K562 (cell line): ENCODE data around the gene SLC20A1.

Experiments
- EGR1 ChIP-seq: fragments of 450-650 bp; conservative IDR thresholded peaks from 2 replicates; pipeline ENCODE4 v1.6.1; 2017; ENCODE audit warnings: mild to moderate bottlenecking
- EZH2 ChIP-seq: IDR thresholded peaks from 2 replicates; pipeline ENCODE4 v1.6.1; 2012; ENCODE audit warnings: low read depth, mild to moderate bottlenecking, inconsistent platforms, low read length, borderline replicate concordance
- FOXM1 ChIP-seq, 2 experiments: fragments of 450-650 bp in 1 of 2; sonication (generic) in 1 of 2; formaldehyde crosslinking in 1 of 2; IDR thresholded peaks; 2 replicates each; pipeline versions ENCODE4 v1.6.1 to v1.9.0; 2017 to 2022; ENCODE audit warnings: low read depth in 2 of 2, mild to moderate bottlenecking in 2 of 2, missing genetic modification reagents in 1 of 2, moderate library complexity in 1 of 2
- HDAC2 ChIP-seq: fragments of 450-650 bp; IDR thresholded peaks from 2 replicates; pipeline ENCODE4 v1.6.1; 2016; ENCODE audit warnings: mild to moderate bottlenecking
- ZNF347 ChIP-seq: fragments of 450-650 bp; formaldehyde crosslinking; IDR thresholded peaks from 2 replicates; pipeline ENCODE4 v1.4.0; 2020; ENCODE audit warnings: low read depth, mild to moderate bottlenecking, moderate library complexity
- ZZZ3 ChIP-seq: fragments of 450-650 bp; IDR thresholded peaks from 2 replicates; pipeline ENCODE4 v1.6.1; 2016; ENCODE audit warnings: antibody characterized with exemption, mild to moderate bottlenecking, moderate library complexity
- TF ChIP-seq, protein P1 (sequence below): sonication (generic); formaldehyde crosslinking; IDR thresholded peaks from 2 replicates; pipeline ENCODE4 v1.8.1; 2022; ENCODE audit warnings: missing genetic modification reagents
- TF ChIP-seq, protein P2 (sequence below): fragments of 250-450 bp; sonication (Bioruptor Pico); IDR thresholded peaks from 2 replicates; pipeline ENCODE4 v1.8.0; 2021; ENCODE audit warnings: moderate library complexity, mild to moderate bottlenecking, inconsistent platforms

DNA sequence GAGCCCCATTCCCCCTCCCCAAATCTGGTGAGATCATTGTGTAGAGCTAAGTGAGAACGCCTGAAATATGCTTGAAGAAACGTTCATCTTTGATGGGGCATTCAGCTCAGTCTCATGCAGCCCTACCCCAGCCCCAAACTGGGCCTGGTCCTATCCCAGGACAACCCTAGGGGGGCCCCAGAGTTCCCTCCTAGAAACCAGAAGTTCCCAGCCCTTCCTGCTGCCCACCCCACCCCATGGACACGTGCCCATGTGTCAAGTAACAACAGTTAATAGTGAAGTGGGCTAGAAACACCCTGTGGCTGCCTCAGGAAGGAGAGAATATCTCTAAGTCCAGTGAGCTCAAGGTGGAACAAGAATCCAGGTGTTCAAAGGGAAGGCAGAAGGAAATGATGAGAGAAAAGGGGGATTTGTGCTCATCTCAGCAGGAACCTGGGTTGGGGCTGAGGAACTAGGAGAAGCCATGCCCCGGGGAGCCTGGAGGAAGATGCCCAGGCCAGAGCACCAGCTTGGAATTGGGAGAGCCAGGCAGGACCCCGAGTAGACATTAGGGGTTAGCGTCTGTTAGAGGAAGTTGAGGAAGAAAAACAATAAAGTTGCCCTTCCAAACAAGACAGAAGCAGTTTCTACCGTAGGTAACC, 20.1 kb upstream of the SLC20A1 start:
- TF ChIP-seq FOXM1 (IDR thresholded peaks at IDR 0.05; ENCODE audit: low read depth), result no peak
- TF ChIP-seq FOXM1 (CRISPR knock-in tag; IDR thresholded peaks at IDR 0.05; ENCODE audit: low read depth), result no peak
- no peak for TF ChIP-seq EZH2
- TF ChIP-seq, protein P1, sequence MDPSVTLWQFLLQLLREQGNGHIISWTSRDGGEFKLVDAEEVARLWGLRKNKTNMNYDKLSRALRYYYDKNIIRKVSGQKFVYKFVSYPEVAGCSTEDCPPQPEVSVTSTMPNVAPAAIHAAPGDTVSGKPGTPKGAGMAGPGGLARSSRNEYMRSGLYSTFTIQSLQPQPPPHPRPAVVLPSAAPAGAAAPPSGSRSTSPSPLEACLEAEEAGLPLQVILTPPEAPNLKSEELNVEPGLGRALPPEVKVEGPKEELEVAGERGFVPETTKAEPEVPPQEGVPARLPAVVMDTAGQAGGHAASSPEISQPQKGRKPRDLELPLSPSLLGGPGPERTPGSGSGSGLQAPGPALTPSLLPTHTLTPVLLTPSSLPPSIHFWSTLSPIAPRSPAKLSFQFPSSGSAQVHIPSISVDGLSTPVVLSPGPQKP (CRISPR knock-in tag), result no peak
- no peak for TF ChIP-seq HDAC2
- TF ChIP-seq ZNF347 (CRISPR knock-in tag), result no peak
- TF ChIP-seq EGR1, result no peak
- no peak for TF ChIP-seq ZZZ3
- TF ChIP-seq, protein P2, sequence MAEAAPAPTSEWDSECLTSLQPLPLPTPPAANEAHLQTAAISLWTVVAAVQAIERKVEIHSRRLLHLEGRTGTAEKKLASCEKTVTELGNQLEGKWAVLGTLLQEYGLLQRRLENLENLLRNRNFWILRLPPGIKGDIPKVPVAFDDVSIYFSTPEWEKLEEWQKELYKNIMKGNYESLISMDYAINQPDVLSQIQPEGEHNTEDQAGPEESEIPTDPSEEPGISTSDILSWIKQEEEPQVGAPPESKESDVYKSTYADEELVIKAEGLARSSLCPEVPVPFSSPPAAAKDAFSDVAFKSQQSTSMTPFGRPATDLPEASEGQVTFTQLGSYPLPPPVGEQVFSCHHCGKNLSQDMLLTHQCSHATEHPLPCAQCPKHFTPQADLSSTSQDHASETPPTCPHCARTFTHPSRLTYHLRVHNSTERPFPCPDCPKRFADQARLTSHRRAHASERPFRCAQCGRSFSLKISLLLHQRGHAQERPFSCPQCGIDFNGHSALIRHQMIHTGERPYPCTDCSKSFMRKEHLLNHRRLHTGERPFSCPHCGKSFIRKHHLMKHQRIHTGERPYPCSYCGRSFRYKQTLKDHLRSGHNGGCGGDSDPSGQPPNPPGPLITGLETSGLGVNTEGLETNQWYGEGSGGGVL (CRISPR knock-in tag), result no peak
